ENCODE results near the gene EXOC3L1.

Gene EXOC3L1

GRCh38 chr16:67208154-67208896, 18.4 kb upstream of the EXOC3L1 start:
- Mint-ChIP-seq H3K27me3 (ENCODE audit: low read depth) (no peaks in the 10 kb centered on the region), H3K4me3 (no peak overlapping the region), H3K27ac (no peak overlapping the region), H3K4me1 (ENCODE audit: low read depth) (no peaks in the 10 kb centered on the region), H3K36me3 (ENCODE audit: low read depth) (peaks cover 4% of the 10 kb centered on the region), H3K9me3 (no peaks in the 10 kb centered on the region)
- DNase-seq (ENCODE audit: low spot score): no peak

GRCh38 chr16:67207249-67208091, 17.5 kb upstream of the EXOC3L1 start:
- DNase-seq (ENCODE audit: low spot score): no peak
- no peaks in the 10 kb centered on the region for H3K27me3 Mint-ChIP-seq (ENCODE audit: low read depth)
- no peak overlapping the region for H3K27ac Mint-ChIP-seq
- H3K9me3 Mint-ChIP-seq: no peaks in the 10 kb centered on the region
- peaks cover 4% of the 10 kb centered on the region for H3K36me3 Mint-ChIP-seq (ENCODE audit: low read depth)
- no peak overlapping the region for H3K4me3 Mint-ChIP-seq
- H3K4me1 Mint-ChIP-seq (ENCODE audit: low read depth): no peaks in the 10 kb centered on the region

GRCh38 chr16:67206838-67207248, 16.9 kb upstream of the EXOC3L1 start:
- H3K36me3 Mint-ChIP-seq (ENCODE audit: low read depth): peaks cover 4% of the 10 kb centered on the region
- no peaks in the 10 kb centered on the region for H3K27me3 Mint-ChIP-seq (ENCODE audit: low read depth)
- no peak overlapping the region for H3K27ac Mint-ChIP-seq
- no peaks in the 10 kb centered on the region for H3K9me3 Mint-ChIP-seq
- no peak overlapping the region for H3K4me3 Mint-ChIP-seq
- no peaks in the 10 kb centered on the region for H3K4me1 Mint-ChIP-seq (ENCODE audit: low read depth)
- DNase-seq (ENCODE audit: low spot score): no peak

GRCh38 chr16:67206129-67206837, 16.3 kb upstream of the EXOC3L1 start:
- Mint-ChIP-seq H3K36me3 (ENCODE audit: low read depth) (peaks cover 4% of the 10 kb centered on the region), H3K4me1 (ENCODE audit: low read depth) (no peaks in the 10 kb centered on the region), H3K9me3 (no peaks in the 10 kb centered on the region), H3K4me3 (no peak overlapping the region), H3K27ac (no peak overlapping the region), H3K27me3 (ENCODE audit: low read depth) (no peaks in the 10 kb centered on the region)
- no peak for DNase-seq (ENCODE audit: low spot score)

- Mint-ChIP-seq H3K27ac (no peak overlapping the region), H3K27me3 (ENCODE audit: low read depth) (no peaks in the 10 kb centered on the region), H3K36me3 (ENCODE audit: low read depth) (peaks cover 9% of the 10 kb centered on the region), H3K9me3 (no peaks in the 10 kb centered on the region), H3K4me1 (ENCODE audit: low read depth) (no peaks in the 10 kb centered on the region), H3K4me3 (no peak overlapping the region)
- DNase-seq (ENCODE audit: low spot score): no peak
These were observed 14.1 kb upstream of the EXOC3L1 start for GRCh38 chr16:67204076-67204475.

- no peaks in the 10 kb centered on the region for H3K27me3 Mint-ChIP-seq (ENCODE audit: low read depth)
- H3K9me3 Mint-ChIP-seq: no peaks in the 10 kb centered on the region
- no peak overlapping the region for H3K4me3 Mint-ChIP-seq
- H3K36me3 Mint-ChIP-seq (ENCODE audit: low read depth): peaks cover 15% of the 10 kb centered on the region
- H3K4me1 Mint-ChIP-seq (ENCODE audit: low read depth): no peaks in the 10 kb centered on the region
- H3K27ac Mint-ChIP-seq: no peak overlapping the region
- DNase-seq (ENCODE audit: low spot score): no peak
These were observed 13.1 kb upstream of the EXOC3L1 start for GRCh38 chr16:67202956-67203493.

- no peaks in the 10 kb centered on the region for H3K4me1 Mint-ChIP-seq (ENCODE audit: low read depth)
- DNase-seq (ENCODE audit: low spot score): no peak
- no peak overlapping the region for H3K4me3 Mint-ChIP-seq
- no peaks in the 10 kb centered on the region for H3K9me3 Mint-ChIP-seq
- peaks cover 19% of the 10 kb centered on the region for H3K36me3 Mint-ChIP-seq (ENCODE audit: low read depth)
- H3K27me3 Mint-ChIP-seq (ENCODE audit: low read depth): no peaks in the 10 kb centered on the region
- no peak overlapping the region for H3K27ac Mint-ChIP-seq
These were observed 12.5 kb upstream of the EXOC3L1 start for GRCh38 chr16:67202426-67202825.

GRCh38 chr16:67201411-67202345, 11.7 kb upstream of the EXOC3L1 start:
- no peak for DNase-seq (ENCODE audit: low spot score)
- no peaks in the 10 kb centered on the region for H3K4me1 Mint-ChIP-seq (ENCODE audit: low read depth)
- H3K9me3 Mint-ChIP-seq: no peaks in the 10 kb centered on the region
- peaks cover 23% of the 10 kb centered on the region for H3K36me3 Mint-ChIP-seq (ENCODE audit: low read depth)
- H3K27me3 Mint-ChIP-seq (ENCODE audit: low read depth): no peaks in the 10 kb centered on the region
- no peak overlapping the region for H3K27ac Mint-ChIP-seq
- no peak overlapping the region for H3K4me3 Mint-ChIP-seq

GRCh38 chr16:67200491-67200890, 10.6 kb upstream of the EXOC3L1 start:
- Mint-ChIP-seq H3K27me3 (ENCODE audit: low read depth) (no peaks in the 10 kb centered on the region), H3K36me3 (ENCODE audit: low read depth) (peaks cover 35% of the 10 kb centered on the region), H3K27ac (no peak overlapping the region), H3K4me1 (ENCODE audit: low read depth) (peaks cover 4% of the 10 kb centered on the region), H3K9me3 (no peaks in the 10 kb centered on the region), H3K4me3 (no peak overlapping the region)
- DNase-seq (ENCODE audit: low spot score): no peak

- Mint-ChIP-seq H3K36me3 (ENCODE audit: low read depth) (peaks cover 42% of the 10 kb centered on the region), H3K9me3 (no peaks in the 10 kb centered on the region), H3K27me3 (ENCODE audit: low read depth) (no peaks in the 10 kb centered on the region), H3K27ac (no peak overlapping the region), H3K4me1 (ENCODE audit: low read depth) (peaks cover 4% of the 10 kb centered on the region), H3K4me3 (no peak overlapping the region)
- DNase-seq (ENCODE audit: low spot score): no peak
These were observed 9.9 kb upstream of the EXOC3L1 start for GRCh38 chr16:67199808-67200198.

GRCh38 chr16:67199011-67199807, 9.3 kb upstream of the EXOC3L1 start, which contains the start of gene ELMO3:
TSS of gene ELMO3 (plus strand) at chr16:67199131. CDS start at chr16:67199327, 196 bp downstream.
- DNase-seq (ENCODE audit: low spot score): no peak
- H3K36me3 Mint-ChIP-seq (ENCODE audit: low read depth): peaks cover 46% of the 10 kb centered on the region
- H3K4me3 Mint-ChIP-seq: no peak within 1 kb of the TSS
- H3K9me3 Mint-ChIP-seq: no peaks in the 10 kb centered on the region
- no peak within 1 kb of the TSS for H3K27ac Mint-ChIP-seq
- H3K27me3 Mint-ChIP-seq (ENCODE audit: low read depth): no peaks in the 10 kb centered on the region
- peaks cover 4% of the 10 kb centered on the region for H3K4me1 Mint-ChIP-seq (ENCODE audit: low read depth)

- H3K4me1 Mint-ChIP-seq (ENCODE audit: low read depth): peaks cover 13% of the 10 kb centered on the region
- H3K9me3 Mint-ChIP-seq: no peaks in the 10 kb centered on the region
- peaks cover 51% of the 10 kb centered on the region for H3K36me3 Mint-ChIP-seq (ENCODE audit: low read depth)
- H3K27me3 Mint-ChIP-seq (ENCODE audit: low read depth): no peaks in the 10 kb centered on the region
- no peak for DNase-seq (ENCODE audit: low spot score)
- H3K27ac Mint-ChIP-seq: no peak overlapping the region
- no peak overlapping the region for H3K4me3 Mint-ChIP-seq
These were observed 8.3 kb upstream of the EXOC3L1 start for GRCh38 chr16:67198238-67198734.

Measured in T-helper 2 cell treated with Interferon-gamma antibody and Interleukin-4, amounts not matched to agents 5 μg/mL and 100 μg/mL, for 36 hours (primary cell).